ENCODE data around the gene TMEM114.

GRCh38 chr16:8555400-8555799 is 34.9 kb downstream of the TMEM114 start:
- TF ChIP-seq EZH2 (IDR thresholded peaks at IDR 0.05; ENCODE audit: low read depth), result no peak
- TF ChIP-seq CTCF (conservative IDR thresholded peaks at IDR 0.05), result no peak
